IMR-90 (cell line): ENCODE results near the gene SLC16A9. TPM values are rescaled to one million over a fixed set of nuclear protein-coding genes. Genes with fewer than 3 reads are reported as not detected.

ENCODE experiments used
- ATAC-seq: fragments of 200-7000 bp; cut with Tn5 transposase; 2 replicates; pipeline ENCODE4 v1.9.1; 2020; ENCODE audit warnings: low read depth, mild to moderate bottlenecking, moderate library complexity
- BruUV-seq: library from RNA; stranded (reverse); fragments of 400-500 nt; replicated peaks from 2 replicates; lab custom pipeline; 2021; lab: Mats Ljungman, UMichigan
- CTCF ChIA-PET: fragments of 300-600 bp; formaldehyde crosslinking; extraction: SDS; loops from one replicate; lab custom pipeline; 2021; ENCODE audit warnings: antibody characterized with exemption; lab: Yijun Ruan, JAX
- POLR2A ChIA-PET: fragments of 300-600 bp; sonication (Branson Sonifier 250); formaldehyde crosslinking; loops from one replicate; lab custom pipeline; 2022; ENCODE audit warnings: antibody characterized with exemption; ENCODE audit not compliant: unreplicated experiment; lab: Charles Lee
- DNase-seq: peaks from one replicate; pipeline ENCODE4 v3.0.0; 2013
- H2AFZ ChIP-seq: replicated peaks from 2 replicates; pipeline ENCODE3; 2013; ENCODE audit warnings: low read length, mild to moderate bottlenecking; ENCODE audit not compliant: poor library complexity
- H2AK5ac ChIP-seq: 2 replicates; pipeline ENCODE4 v1.6.1; 2013; ENCODE audit warnings: low read depth, low read length, inconsistent platforms
- H2AK9ac ChIP-seq: replicated peaks from 2 replicates; pipeline ENCODE3; 2013; ENCODE audit warnings: mild to moderate bottlenecking, low read depth, low read length, moderate library complexity; ENCODE audit not compliant: poor library complexity
- H2BK120ac ChIP-seq: 2 replicates; pipeline ENCODE4 v1.6.1; 2013; ENCODE audit warnings: low read depth, low read length, inconsistent platforms
- H2BK15ac ChIP-seq: 3 replicates; pipeline ENCODE4 v1.6.1; 2013; ENCODE audit warnings: low read depth, low read length, inconsistent platforms
- H2BK20ac ChIP-seq: 2 replicates; pipeline ENCODE4 v1.6.1; 2013; ENCODE audit warnings: low read depth, mild to moderate bottlenecking, inconsistent platforms, low read length, moderate library complexity
- H2BK5ac ChIP-seq: 2 replicates; pipeline ENCODE4 v1.6.1; 2013; ENCODE audit warnings: mild to moderate bottlenecking, low read depth, low read length, inconsistent platforms; ENCODE audit not compliant: poor library complexity, severe bottlenecking
- H3K14ac ChIP-seq: replicated peaks from 2 replicates; pipeline ENCODE4 v1.6.1; 2013; ENCODE audit warnings: low read depth, low read length, inconsistent platforms
- H3K18ac ChIP-seq: 2 replicates; pipeline ENCODE4 v1.6.1; 2013; ENCODE audit warnings: low read depth, low read length, control low read depth
- H3K23ac ChIP-seq: 2 replicates; pipeline ENCODE4 v1.6.1; 2013; ENCODE audit warnings: low read depth, low read length, inconsistent platforms
- H3K27ac ChIP-seq: 2 replicates; pipeline ENCODE4 v1.5.1; 2013; ENCODE audit warnings: mild to moderate bottlenecking, control low read depth, low read length; ENCODE audit not compliant: insufficient read depth
- H3K27me3 ChIP-seq: 2 replicates; pipeline ENCODE4 v1.6.1; 2013; ENCODE audit warnings: low read length; ENCODE audit not compliant: control insufficient read depth, insufficient read depth
- H3K36me3 ChIP-seq: 2 replicates; pipeline ENCODE4 v1.6.1; 2013; ENCODE audit warnings: low read length, mixed read lengths; ENCODE audit not compliant: control insufficient read depth, insufficient read depth
- H3K4ac ChIP-seq: 2 replicates; pipeline ENCODE4 v1.6.1; 2013; ENCODE audit warnings: low read depth, low read length, inconsistent platforms
- H3K4me1 ChIP-seq: 2 replicates; pipeline ENCODE4 v1.6.1; 2013; ENCODE audit warnings: low read length, mixed read lengths; ENCODE audit not compliant: control insufficient read depth, insufficient read depth
- H3K4me2 ChIP-seq: 2 replicates; pipeline ENCODE4 v1.6.1; 2013; ENCODE audit warnings: low read depth, mild to moderate bottlenecking, control low read depth, low read length, moderate library complexity
- H3K4me3 ChIP-seq: 2 replicates; pipeline ENCODE4 v1.5.1; 2013; ENCODE audit warnings: low read depth, mild to moderate bottlenecking, control low read depth, low read length, moderate library complexity; ENCODE audit not compliant: insufficient read depth
- H3K56ac ChIP-seq: 2 replicates; pipeline ENCODE4 v1.6.1; 2013; ENCODE audit warnings: low read length, inconsistent platforms; ENCODE audit not compliant: insufficient read depth; ENCODE audit errors: extremely low read depth
- H3K79me1 ChIP-seq, 2 experiments: 2 replicates each; pipeline ENCODE4 v1.6.1; 2013; ENCODE audit warnings: low read length in 2 of 2, inconsistent platforms in 1 of 2, low read depth in 1 of 2
- H3K9ac ChIP-seq: 2 replicates; pipeline ENCODE4 v1.6.1; 2013; ENCODE audit warnings: low read depth, low read length, control low read depth
- H3K9me1 ChIP-seq: 2 replicates; pipeline ENCODE4 v1.6.1; 2013; ENCODE audit warnings: low read length, inconsistent platforms; ENCODE audit not compliant: insufficient read depth
- H3K9me3 ChIP-seq: 2 replicates; pipeline ENCODE4 v1.6.1; 2013; ENCODE audit warnings: low read length; ENCODE audit not compliant: control insufficient read depth, insufficient read depth
- H4K20me1 ChIP-seq: 2 replicates; pipeline ENCODE4 v1.6.1; 2013; ENCODE audit warnings: low read length, inconsistent platforms; ENCODE audit not compliant: insufficient read depth
- H4K5ac ChIP-seq: 2 replicates; pipeline ENCODE4 v1.6.1; 2013; ENCODE audit warnings: mild to moderate bottlenecking, low read depth, low read length, control low read depth
- H4K8ac ChIP-seq, 2 experiments: 2 replicates each; pipeline ENCODE4 v1.6.1; 2013; ENCODE audit warnings: low read depth in 2 of 2, low read length in 2 of 2, control low read depth in 1 of 2, inconsistent platforms in 1 of 2
- H4K91ac ChIP-seq: 2 replicates; pipeline ENCODE4 v1.6.1; 2013; ENCODE audit warnings: low read depth, low read length, inconsistent platforms; ENCODE audit not compliant: insufficient read depth
- BHLHE40 ChIP-seq: fragments of 150-350 bp; IDR thresholded peaks from 2 replicates; pipeline ENCODE4 v1.6.1; 2016; ENCODE audit warnings: mild to moderate bottlenecking, low read depth, low read length
- CEBPB ChIP-seq: IDR thresholded peaks from 2 replicates; pipeline ENCODE4 v1.6.1; 2012; ENCODE audit warnings: low read depth, low read length, improper control_type of control experiment
- CHD1 ChIP-seq: IDR thresholded peaks from 2 replicates; pipeline ENCODE4 v1.6.1; 2012; ENCODE audit warnings: low read depth, low read length, improper control_type of control experiment
- FOS ChIP-seq: fragments of 150-350 bp; IDR thresholded peaks from 2 replicates; pipeline ENCODE4 v1.6.1; 2016; ENCODE audit warnings: low read depth, low read length
- MAFK ChIP-seq: IDR thresholded peaks from 2 replicates; pipeline ENCODE4 v1.6.1; 2012; ENCODE audit warnings: low read depth, low read length, improper control_type of control experiment
- MAZ ChIP-seq: IDR thresholded peaks from 2 replicates; pipeline ENCODE4 v1.6.1; 2012; ENCODE audit warnings: low read depth, mild to moderate bottlenecking, low read length, improper control_type of control experiment, moderate library complexity, borderline replicate concordance
- MXI1 ChIP-seq: IDR thresholded peaks from 2 replicates; pipeline ENCODE4 v1.6.1; 2012; ENCODE audit warnings: low read depth, mild to moderate bottlenecking, low read length, moderate library complexity, borderline replicate concordance
- NFE2L2 ChIP-seq: fragments of 150-350 bp; IDR thresholded peaks from 2 replicates; pipeline ENCODE4 v1.6.1; 2016; ENCODE audit warnings: low read depth, mild to moderate bottlenecking, low read length
- POLR2A ChIP-seq: IDR thresholded peaks from 2 replicates; pipeline ENCODE4 v1.6.1; 2012; ENCODE audit warnings: mild to moderate bottlenecking, low read depth, low read length
- RAD21 ChIP-seq: IDR thresholded peaks from 2 replicates; pipeline ENCODE4 v1.6.1; 2012; ENCODE audit warnings: low read length, improper control_type of control experiment
- RCOR1 ChIP-seq: IDR thresholded peaks from 2 replicates; pipeline ENCODE4 v1.6.1; 2012; ENCODE audit warnings: mild to moderate bottlenecking, low read length, improper control_type of control experiment; ENCODE audit not compliant: insufficient replicate concordance
- RFX5 ChIP-seq: IDR thresholded peaks from 2 replicates; pipeline ENCODE4 v1.8.0; 2012; ENCODE audit warnings: low read depth, mild to moderate bottlenecking, low read length, moderate library complexity
- SMC3 ChIP-seq: fragments of 150-350 bp; IDR thresholded peaks from 2 replicates; pipeline ENCODE4 v1.6.1; 2016; ENCODE audit warnings: low read depth, mild to moderate bottlenecking, antibody characterized with exemption, low read length, moderate library complexity
- WGBS, 2 experiments: methylation state at CpG; one replicate each; pipeline versions ENCODE4 v1.1.5 to v1.1.7; 2013; ENCODE audit warnings: missing lambda C conversion rate in 2 of 2; ENCODE audit not compliant: insufficient read length in 1 of 2; ENCODE audit errors: extremely low coverage in 2 of 2; 5-methylcytosine and 5-hydroxymethylcytosine counted together
- dilution Hi-C: fragments of 300-500 bp; cut with HindIII; formaldehyde crosslinking; loops from one replicate; pipeline ENCODE4 v1.14.3; 2018; ENCODE audit warnings: low sequenced_read_pairs; ENCODE audit not compliant: unreplicated experiment
- in situ Hi-C: fragments of 300-500 bp; cut with MboI; formaldehyde crosslinking; loops from 3 replicates; pipeline ENCODE4 v1.14.3; 2019; ENCODE audit warnings: low sequenced_read_pairs, inconsistent platforms, mixed read lengths
- intact Hi-C: fragments of 100-400 bp; cut with micrococcal nuclease; formaldehyde crosslinking; loops from 2 replicates; pipeline ENCODE4 v1.10.0; 2022
- polyA plus RNA-seq, 3 experiments: library from polyadenylated mRNA; depleted of rRNA; stranded (reverse); fragments of >200 nt; gene quantifications; 2 replicates each; pipeline ENCODE4 v1.2.3, GENCODE V29; 2012; ENCODE audit warnings: low replicate concordance in 1 of 3
- total RNA-seq: library from RNA; depleted of rRNA; stranded (reverse); fragments of >200 nt; gene quantifications from 2 replicates; pipeline ENCODE4 v1.2.3, GENCODE V29; 2012
- TF ChIP-seq, protein P1 (sequence below): conservative IDR thresholded peaks from 2 replicates; pipeline ENCODE4 v1.5.1; 2012; ENCODE audit warnings: mild to moderate bottlenecking, low read depth, low read length, improper control_type of control experiment
- TF ChIP-seq, protein P2 (sequence below): fragments of 150-350 bp; IDR thresholded peaks from 2 replicates; pipeline ENCODE4 v1.6.1; 2016; ENCODE audit warnings: low read depth, mild to moderate bottlenecking, low read length, moderate library complexity, borderline replicate concordance
- TF ChIP-seq, protein P3 (sequence below): fragments of 150-350 bp; IDR thresholded peaks from 2 replicates; pipeline ENCODE4 v1.6.1; 2017; ENCODE audit warnings: mild to moderate bottlenecking, antibody characterized with exemption, low read length, low read depth

SLC16A9 gene
- total and polyA plus RNA-seq, 2 of the 4 experiments (the other 2 are of a cell fraction) = 0.18 to 0.26 TPM

GRCh38 chr10:59718257-59718656, 8.6 kb upstream of the SLC16A9 start:
- Histone ChIP-seq H2BK15ac (no peak overlapping the region), H3K23ac (no peak overlapping the region), H3K27ac (no peak overlapping the region), H3K56ac (no peak overlapping the region), H3K27me3 (peaks cover 4% of the 10 kb centered on the region; the same call in 1 of the 2 replicates), H3K9me1 (no peaks in the 10 kb centered on the region), H3K36me3 (no peaks in the 10 kb centered on the region), H3K9me3 (no peaks in the 10 kb centered on the region), H3K4me1 (no peaks in the 10 kb centered on the region), H2AK5ac (no peak overlapping the region), H4K8ac (no peak overlapping the region), H3K4me3 (no peak overlapping the region), H2BK120ac (no peak overlapping the region), H4K20me1 (no peaks in the 10 kb centered on the region), H3K79me1 (no peaks in the 10 kb centered on the region), H4K91ac (no peak overlapping the region), H3K4me2 (no peak overlapping the region), H2BK20ac (no peak overlapping the region), H3K18ac (no peak overlapping the region), H2BK5ac (no peak overlapping the region), H3K9ac (no peak overlapping the region), H3K14ac (no peak overlapping the region), H3K4ac (no peak overlapping the region), H2AFZ (no peak overlapping the region), H4K5ac (no peak overlapping the region), H2AK9ac (no peak overlapping the region)
- in situ Hi-C loops (no loop called here), intact Hi-C loops (no loop called here), dilution Hi-C loops (no loop called here)
- BruUV-seq = no TSS peak
- ChIA-PET POLR2A (no interaction called here), CTCF (no interaction called here)
- DNase-seq = no peak
- no peak for ATAC-seq
- TF ChIP-seq MAFK (no peak), MXI1 (no peak), BHLHE40 (no peak), FOS (no peak), MAZ (no peak), CEBPB (no peak), NFE2L2 (no peak), CHD1 (no peak), RCOR1 (no peak), RFX5 (no peak), POLR2A (no peak), SMC3 (no peak), RAD21 (no peak)
- TF ChIP-seq, protein P1, sequence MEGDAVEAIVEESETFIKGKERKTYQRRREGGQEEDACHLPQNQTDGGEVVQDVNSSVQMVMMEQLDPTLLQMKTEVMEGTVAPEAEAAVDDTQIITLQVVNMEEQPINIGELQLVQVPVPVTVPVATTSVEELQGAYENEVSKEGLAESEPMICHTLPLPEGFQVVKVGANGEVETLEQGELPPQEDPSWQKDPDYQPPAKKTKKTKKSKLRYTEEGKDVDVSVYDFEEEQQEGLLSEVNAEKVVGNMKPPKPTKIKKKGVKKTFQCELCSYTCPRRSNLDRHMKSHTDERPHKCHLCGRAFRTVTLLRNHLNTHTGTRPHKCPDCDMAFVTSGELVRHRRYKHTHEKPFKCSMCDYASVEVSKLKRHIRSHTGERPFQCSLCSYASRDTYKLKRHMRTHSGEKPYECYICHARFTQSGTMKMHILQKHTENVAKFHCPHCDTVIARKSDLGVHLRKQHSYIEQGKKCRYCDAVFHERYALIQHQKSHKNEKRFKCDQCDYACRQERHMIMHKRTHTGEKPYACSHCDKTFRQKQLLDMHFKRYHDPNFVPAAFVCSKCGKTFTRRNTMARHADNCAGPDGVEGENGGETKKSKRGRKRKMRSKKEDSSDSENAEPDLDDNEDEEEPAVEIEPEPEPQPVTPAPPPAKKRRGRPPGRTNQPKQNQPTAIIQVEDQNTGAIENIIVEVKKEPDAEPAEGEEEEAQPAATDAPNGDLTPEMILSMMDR = no peak
- TF ChIP-seq, protein P2, sequence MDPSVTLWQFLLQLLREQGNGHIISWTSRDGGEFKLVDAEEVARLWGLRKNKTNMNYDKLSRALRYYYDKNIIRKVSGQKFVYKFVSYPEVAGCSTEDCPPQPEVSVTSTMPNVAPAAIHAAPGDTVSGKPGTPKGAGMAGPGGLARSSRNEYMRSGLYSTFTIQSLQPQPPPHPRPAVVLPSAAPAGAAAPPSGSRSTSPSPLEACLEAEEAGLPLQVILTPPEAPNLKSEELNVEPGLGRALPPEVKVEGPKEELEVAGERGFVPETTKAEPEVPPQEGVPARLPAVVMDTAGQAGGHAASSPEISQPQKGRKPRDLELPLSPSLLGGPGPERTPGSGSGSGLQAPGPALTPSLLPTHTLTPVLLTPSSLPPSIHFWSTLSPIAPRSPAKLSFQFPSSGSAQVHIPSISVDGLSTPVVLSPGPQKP = no peak
- TF ChIP-seq, protein P3, sequence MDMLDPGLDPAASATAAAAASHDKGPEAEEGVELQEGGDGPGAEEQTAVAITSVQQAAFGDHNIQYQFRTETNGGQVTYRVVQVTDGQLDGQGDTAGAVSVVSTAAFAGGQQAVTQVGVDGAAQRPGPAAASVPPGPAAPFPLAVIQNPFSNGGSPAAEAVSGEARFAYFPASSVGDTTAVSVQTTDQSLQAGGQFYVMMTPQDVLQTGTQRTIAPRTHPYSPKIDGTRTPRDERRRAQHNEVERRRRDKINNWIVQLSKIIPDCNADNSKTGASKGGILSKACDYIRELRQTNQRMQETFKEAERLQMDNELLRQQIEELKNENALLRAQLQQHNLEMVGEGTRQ = no peak
- WGBS, 2 experiments = no CpG with 5 or more reads among the region's 2 CpGs
